ENCODE measurements around the gene UCN.
A peak's percentile ranks its signal among the peaks of the same experiment; 100 is the strongest.

- TF ChIP-seq CTCF (conservative IDR thresholded peaks at IDR 0.05; ENCODE audit: low read depth, low read length) (0 out of 2 replicates have a peak, but pooled peaks have one; percentile 0), CEBPB (IDR thresholded peaks at IDR 0.05; ENCODE audit: low read depth, low read length) (peak; percentile 84)
Observed at GRCh38 chr2:27356382-27357181, 48.3 kb upstream of the UCN start, which contains the start of gene GTF3C2.

Measured in IMR-90 (cell line).